HT-29 (cell line): Measurements from ENCODE around the gene STARD3NL. TPM values are rescaled to one million over a fixed set of nuclear protein-coding genes. Genes with fewer than 3 reads are reported as not detected.
"Not testable (repeated sequence)": the region's sequence is repeated elsewhere in the genome, so short reads cannot be mapped to it uniquely, and the experiment has no call there.

Source experiments
- DNase-seq: peaks from one replicate; pipeline ENCODE4 v3.0.0-alpha.2; 2015; ENCODE audit warnings: low spot score
- total RNA-seq: library from RNA; depleted of rRNA; stranded (reverse); fragments of >200 nt; shearing (Covaris generic); gene quantifications from 2 replicates; pipeline ENCODE4 v1.2.3, GENCODE V29; 2014

Gene STARD3NL
- total RNA-seq, 1 experiment from 2014 or later: 25.8 TPM

DNA sequence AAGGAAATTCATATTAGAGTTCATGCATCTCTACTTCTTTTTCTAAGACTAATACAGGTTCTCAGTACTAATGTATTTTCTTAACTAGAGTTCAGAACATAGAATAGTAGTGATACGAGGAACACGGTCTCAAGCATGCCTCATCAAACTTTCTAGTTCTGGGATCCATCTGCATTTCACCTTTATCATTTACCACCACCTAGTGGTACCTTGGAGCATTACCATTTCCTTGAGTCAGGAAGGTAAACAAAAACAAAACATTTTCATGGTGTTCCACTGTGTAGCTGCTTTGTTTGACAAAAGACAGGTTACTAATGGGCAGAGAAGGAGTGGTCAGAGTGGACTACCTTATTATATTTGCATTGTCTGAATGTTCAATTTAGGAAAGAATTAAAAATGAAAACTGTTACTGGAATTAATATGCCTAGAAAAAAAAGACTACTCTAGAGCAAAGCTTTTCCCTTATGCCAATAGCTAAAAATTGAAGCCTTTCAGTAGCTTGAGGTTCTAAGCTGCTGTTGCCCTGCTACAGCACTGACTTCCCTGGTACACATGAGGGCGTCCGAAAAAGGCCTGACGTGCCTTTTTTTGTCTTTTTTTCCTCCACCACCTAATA, 44.5 kb downstream of the STARD3NL start:
- DNase-seq: peak; percentile 83

DNA sequence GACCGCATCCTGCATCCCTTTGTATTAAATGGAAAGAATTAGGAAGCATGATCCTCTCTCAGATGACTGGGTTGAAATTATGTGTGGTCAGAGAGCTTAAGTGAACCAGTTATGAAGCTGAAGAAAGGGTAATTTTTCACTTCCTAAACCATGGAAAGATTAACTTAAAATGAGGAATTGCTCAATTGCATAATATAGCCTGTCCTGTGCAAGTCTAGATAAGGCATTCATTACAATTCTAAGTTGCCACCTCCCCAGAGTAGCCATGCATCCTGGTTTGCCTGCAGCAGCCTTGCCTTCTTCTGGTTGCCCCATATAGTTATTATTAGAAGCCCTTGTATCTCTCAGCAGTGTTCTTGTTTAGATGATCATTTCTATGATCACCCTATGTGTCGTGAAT, 45.3 kb downstream of the STARD3NL start:
- no peak for DNase-seq

- DNase-seq: no peak
These were observed 46.3 kb downstream of the STARD3NL start for GRCh38 chr7:38224392-38224791.

DNA sequence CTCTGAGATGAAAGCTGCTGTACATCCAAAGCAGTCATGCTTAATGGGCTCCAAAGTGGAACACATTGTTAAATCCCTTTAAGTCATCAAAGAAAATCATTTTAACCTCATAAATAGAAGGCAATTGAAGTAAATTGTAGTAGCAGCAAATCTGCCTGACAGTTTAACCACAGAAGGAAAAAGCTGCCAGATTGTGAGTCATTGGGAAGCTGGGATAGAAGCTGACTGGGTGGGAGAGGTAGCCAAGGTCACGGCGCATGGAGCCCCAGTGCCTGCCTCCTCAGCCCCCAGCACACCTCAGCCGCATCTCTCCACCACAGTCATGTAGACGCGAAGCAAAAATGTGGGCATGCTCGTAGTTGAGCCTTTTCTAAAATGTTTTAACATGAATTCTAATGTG, 51.3 kb downstream of the STARD3NL start:
- no peak for DNase-seq

DNA sequence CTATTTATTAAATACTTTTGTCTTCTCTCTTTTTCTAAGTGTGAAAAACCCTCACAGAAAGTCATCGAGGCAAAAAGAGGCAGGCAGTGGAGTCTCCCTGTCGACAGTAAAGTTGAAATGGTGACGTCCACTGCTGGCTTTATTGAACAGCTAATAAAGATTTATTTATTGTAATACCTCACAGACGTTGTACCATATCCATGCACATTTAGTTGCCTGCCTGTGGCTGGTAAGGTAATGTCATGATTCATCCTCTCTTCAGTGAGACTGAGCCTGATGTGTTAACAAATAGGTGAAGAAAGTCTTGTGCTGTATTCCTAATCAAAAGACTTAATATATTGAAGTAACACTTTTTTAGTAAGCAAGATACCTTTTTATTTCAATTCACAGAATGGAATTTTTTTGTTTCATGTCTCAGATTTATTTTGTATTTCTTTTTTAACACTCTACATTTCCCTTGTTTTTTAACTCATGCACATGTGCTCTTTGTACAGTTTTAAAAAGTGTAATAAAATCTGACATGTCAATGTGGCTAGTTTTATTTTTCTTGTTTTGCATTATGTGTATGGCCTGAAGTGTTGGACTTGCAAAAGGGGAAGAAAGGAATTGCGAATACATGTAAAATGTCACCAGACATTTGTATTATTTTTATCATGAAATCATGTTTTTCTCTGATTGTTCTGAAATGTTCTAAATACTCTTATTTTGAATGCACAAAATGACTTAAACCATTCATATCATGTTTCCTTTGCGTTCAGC, 52.0 kb downstream of the STARD3NL start:
- DNase-seq: no peak

GRCh38 chr7:38232502-38233366, 54.7 kb downstream of the STARD3NL start:
- DNase-seq: no peak

- not testable (repeated sequence) for DNase-seq
These were observed 56.7 kb downstream of the STARD3NL start for GRCh38 chr7:38234759-38235158.

GRCh38 chr7:38235606-38236005, 57.6 kb downstream of the STARD3NL start:
- DNase-seq: no peak

DNA sequence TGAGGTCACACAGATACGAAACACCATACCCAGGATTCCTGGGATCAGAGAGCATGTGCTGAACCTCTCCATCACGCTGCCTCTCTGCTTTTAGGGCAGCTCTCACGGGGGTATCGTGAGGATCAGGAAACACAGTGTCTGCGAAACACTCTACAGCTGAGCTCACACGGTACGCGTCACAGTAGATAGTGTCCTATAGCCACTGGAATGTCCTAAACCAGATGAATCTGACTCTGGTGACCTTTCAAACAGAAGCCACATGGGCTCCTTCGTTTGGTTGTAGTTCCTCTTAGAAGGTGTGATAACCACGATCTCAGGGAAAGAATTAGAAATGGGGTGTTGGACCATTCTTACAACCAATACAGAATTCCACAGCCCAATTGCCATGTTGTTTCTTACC, 61.1 kb downstream of the STARD3NL start:
- not testable (repeated sequence) for DNase-seq

GRCh38 chr7:38241071-38241470, 63.0 kb downstream of the STARD3NL start:
- no peak for DNase-seq

DNA sequence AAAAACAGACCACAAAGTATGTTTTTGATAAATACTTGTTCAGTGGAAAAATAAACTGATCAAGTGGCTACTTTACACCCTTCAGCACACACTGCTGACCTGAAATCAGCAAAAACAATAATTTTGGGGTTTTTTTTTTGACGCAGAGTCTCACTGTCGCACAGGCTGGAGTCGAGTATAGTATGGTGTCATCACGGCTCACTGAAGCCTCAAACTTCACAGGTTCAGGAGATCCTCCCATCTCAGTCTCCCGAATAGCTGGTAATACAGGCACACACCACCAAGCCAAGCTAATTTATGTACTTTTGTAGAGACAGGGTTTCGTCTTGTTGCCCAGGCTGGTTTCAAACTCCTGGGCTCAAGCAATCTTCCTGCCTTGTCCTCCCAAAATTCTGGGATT, 64.8 kb downstream of the STARD3NL start:
- DNase-seq: no peak

DNA sequence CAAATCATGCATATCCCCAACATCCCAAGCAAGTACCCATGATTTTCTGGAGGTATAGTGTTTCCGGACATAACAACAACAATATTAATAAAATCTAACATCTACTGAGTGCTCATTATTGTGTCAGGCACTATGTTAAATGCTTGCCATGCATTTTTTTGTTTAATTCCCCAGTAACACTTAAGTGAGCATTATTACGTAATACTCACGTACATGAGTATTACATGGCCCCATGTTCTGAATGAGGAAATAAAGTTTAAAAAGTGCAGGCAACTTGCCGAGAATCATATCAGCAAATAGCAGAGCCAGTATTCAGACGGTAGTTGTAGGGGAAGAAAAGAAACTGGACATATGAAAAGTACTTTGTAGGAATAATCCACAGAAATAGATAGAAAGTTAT, 65.3 kb downstream of the STARD3NL start:
- DNase-seq: not testable (repeated sequence)

DNA sequence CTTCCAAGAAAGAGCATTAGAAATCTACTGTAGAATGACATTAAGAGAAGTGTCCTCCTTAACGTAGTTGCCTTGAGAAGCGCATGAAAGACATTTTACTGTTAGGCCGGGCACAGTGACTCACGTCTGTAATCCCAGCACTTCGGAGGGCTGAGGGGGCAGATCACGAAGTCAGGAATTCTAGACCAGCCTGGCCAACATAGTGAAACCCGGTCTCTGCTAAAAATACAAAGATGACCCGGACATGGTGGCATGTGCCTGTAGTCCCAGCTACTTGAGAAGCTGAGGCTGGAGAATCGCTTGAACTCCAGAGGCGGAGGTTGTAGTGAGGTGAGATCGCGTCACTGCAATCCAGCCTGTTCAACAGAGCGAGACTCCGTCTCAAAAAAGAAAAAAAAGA, 66.5 kb downstream of the STARD3NL start:
- DNase-seq: no peak

DNA sequence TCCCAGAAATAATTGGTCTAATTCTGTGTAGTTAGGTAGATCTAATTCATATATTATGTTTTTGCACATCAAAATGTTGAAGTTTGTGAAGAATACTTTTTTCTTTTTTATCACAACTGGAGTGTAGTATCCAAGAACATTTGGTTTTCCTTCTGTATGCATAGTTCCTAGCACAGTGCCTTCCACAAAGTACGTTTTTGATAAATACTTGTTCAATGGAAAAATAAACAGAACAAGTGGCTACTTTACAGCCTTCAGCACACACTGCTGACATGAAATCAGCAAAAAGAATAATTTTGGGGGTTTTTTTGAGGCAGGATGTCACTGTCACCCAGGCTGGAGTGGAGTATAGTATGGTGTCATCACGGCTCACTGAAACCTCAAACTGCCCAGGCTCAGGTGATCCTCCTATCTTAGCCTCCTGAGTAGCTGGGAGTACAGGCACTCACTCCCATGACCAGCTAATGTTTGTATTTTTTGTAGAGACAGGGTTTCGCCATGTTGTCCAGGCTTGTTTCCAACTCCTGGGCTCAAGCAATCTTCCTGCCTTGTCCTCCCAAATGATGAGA, 67.4 kb downstream of the STARD3NL start:
- no peak for DNase-seq

DNA sequence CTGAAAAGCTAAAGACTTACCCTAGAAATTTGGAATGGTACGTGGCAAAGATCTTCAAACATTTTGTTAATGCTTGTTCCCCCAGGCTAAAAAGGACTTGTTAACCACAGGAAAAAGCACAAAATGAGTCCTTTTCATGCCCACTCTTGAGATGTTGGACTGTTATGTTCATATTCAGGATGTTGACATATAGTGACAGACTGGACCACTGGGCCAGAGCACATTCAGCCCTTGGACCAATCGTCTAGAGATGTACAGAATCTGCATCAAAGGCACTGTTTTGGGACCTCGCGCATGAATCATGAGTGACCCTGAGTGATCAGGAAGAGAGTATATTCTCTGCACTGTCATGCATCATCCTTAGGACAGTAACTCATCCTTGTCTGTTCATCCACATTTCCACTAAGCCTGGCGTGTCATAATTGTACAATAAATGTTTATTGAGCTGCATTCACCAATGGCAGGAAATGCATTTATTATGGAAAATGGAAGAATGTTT, 70.1 kb downstream of the STARD3NL start:
- no peak for DNase-seq

DNA sequence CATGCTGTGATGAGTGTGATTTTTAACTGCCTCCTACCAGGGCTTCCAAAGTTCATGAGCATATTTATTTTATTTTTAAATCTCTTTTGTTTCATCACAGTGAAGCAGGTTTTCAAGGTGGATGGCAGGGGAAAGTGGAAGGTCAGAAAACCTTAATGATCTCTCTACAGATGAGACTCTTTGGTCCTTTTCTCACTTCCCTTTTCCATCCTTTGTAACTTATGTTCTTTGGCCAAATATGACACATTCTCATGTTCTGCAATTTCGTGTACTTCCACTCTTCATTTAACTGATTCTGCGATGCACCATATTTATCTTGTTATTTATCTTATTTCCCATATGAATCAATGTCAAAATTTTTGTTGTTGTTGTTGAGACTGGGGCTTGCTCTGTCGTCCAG, 71.8 kb downstream of the STARD3NL start:
- DNase-seq: not testable (repeated sequence)

DNA sequence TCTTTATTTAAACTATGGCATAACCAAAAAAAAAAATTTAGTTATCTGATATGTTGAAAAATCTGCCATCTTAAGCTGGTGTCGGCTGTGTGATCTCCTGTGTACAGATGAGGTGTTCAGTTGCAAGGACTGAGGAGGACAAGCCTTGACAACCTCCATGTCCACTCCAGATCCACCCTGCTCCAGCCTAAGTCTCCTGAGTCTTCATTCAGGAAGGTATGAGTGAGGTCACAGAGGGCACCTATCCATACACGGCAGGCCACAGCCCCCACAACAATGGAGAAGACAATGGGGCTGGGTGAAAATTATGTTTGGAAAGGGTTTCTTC, 79.3 kb downstream of the STARD3NL start:
- no peak for DNase-seq

DNA sequence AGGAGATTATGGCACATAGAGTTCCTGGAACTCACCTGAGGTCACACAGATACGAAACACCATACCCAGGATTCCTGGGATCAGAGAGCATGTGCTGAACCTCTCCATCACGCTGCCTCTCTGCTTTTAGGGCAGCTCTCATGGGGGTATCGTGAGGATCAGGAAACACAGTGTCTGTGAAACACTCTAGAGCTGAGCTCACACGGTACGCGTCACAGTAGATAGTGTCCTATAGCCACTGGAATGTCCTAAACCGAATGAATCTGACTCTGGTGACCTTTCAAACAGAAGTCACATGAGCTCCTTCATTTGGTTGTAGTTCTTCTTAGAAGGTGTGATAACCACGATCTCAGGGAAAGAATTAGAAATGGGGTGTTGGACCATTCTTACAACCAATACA, 81.1 kb downstream of the STARD3NL start:
- not testable (repeated sequence) for DNase-seq

DNA sequence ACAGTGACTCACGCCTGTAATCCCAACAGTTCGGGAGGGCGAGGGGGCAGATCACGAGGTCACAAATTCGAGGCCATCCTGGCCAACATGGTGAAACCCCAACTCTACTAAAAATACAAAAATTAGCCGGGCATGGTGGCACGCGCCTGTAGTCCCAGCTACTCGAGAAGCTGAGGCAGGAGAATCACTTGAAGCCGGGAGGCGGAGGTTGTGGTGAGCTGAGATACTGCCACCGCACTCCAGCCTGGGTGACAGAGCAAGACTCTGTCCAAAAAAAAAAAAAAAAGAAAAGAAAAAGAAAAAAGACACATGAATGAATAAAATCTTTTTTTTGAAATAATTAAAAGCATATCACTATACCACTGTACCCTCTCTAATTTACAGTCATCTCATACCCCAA, 83.6 kb downstream of the STARD3NL start:
- not testable (repeated sequence) for DNase-seq

DNA sequence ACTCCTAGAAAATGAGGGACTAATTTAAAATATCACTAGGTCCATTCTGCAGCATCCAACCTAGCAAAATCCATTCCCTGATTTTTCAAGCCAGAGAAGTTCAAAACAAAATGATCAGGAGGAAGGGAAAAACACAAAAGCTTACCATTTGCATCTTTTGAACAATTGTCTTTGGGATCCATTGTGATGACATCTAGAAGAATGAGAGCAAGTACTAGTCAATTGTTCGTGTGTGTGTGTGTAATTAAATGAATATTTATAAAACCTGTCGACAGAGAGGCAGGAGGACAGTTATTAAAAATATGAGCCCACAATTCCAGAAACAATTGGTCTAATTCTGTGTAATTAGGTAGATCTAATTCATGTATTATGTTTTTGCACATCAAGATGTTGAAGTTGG, 84.0 kb downstream of the STARD3NL start:
- DNase-seq: not testable (repeated sequence)

GRCh38 chr7:38262545-38262944, 84.5 kb downstream of the STARD3NL start:
- no peak for DNase-seq

DNA sequence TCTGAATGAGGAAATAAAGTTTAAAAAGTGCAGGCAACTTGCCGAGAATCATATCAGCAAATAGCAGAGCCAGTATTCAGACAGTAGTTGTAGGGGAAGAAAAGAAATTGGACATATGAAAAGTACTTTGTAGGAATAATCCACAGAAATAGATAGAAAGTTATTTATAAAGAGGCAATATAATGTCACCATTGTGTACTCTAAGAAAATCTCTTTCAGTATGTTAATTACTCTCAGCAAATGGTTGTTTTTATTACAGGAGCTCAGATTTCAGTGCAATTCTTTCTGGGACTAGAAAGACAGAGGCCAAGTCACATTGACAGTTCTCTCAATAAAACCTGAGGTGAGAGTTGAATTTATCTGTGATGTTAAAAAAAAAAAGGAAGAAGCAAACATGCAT, 85.2 kb downstream of the STARD3NL start:
- not testable (repeated sequence) for DNase-seq
